K562 (cell line): ENCODE data around the gene DHRS4L2. TPM values are rescaled to one million over a fixed set of nuclear protein-coding genes. Genes with fewer than 3 reads are reported as not detected.
A peak's percentile ranks its signal among the peaks of the same experiment; 100 is the strongest.

Experiments
- DDX20 ChIP-seq: fragments of 450-650 bp; IDR thresholded peaks from 2 replicates; pipeline ENCODE4 v1.6.1; 2016; ENCODE audit warnings: missing genetic modification characterization, low read depth, mild to moderate bottlenecking, missing compliant biosample characterization, moderate library complexity
- IRF2 ChIP-seq: sonication (generic); formaldehyde crosslinking; IDR thresholded peaks from 2 replicates; pipeline ENCODE4 v1.8.1; 2022; ENCODE audit warnings: mild to moderate bottlenecking, missing genetic modification reagents
- MECOM ChIP-seq: fragments of 250-450 bp; sonication (Bioruptor Pico); IDR thresholded peaks from 2 replicates; pipeline ENCODE4 v1.8.0; 2022; ENCODE audit warnings: inconsistent platforms
- NCOA2 ChIP-seq, 2 experiments: fragments of 450-650 bp; IDR thresholded peaks; 2 replicates each; pipeline ENCODE4 v1.6.1; 2018; ENCODE audit warnings: mild to moderate bottlenecking in 2 of 2, moderate library complexity in 1 of 2; ENCODE audit not compliant: partially characterized antibody in 2 of 2
- NCOR1 ChIP-seq: fragments of 450-650 bp; IDR thresholded peaks from 2 replicates; pipeline ENCODE4 v1.6.1; 2016; ENCODE audit warnings: mild to moderate bottlenecking, moderate library complexity
- NFATC3 ChIP-seq: fragments of 450-650 bp; IDR thresholded peaks from 2 replicates; pipeline ENCODE4 v1.6.1; 2017; ENCODE audit warnings: mild to moderate bottlenecking
- NFE2L1 ChIP-seq: fragments of 450-650 bp; IDR thresholded peaks from 2 replicates; pipeline ENCODE4 v1.6.1; 2016; ENCODE audit warnings: missing genetic modification characterization, low read depth, mild to moderate bottlenecking, missing compliant biosample characterization, moderate library complexity, borderline replicate concordance
- RBM15 ChIP-seq: fragments of 200-400 bp; formaldehyde crosslinking; IDR thresholded peaks from 2 replicates; pipeline ENCODE4 v1.6.1; 2018; ENCODE audit warnings: mild to moderate bottlenecking, low read length, moderate library complexity; ENCODE audit not compliant: insufficient read depth
- SP1 ChIP-seq: sonication (generic); formaldehyde crosslinking; IDR thresholded peaks from 2 replicates; pipeline ENCODE4 v1.8.1; 2022; ENCODE audit warnings: mild to moderate bottlenecking, missing genetic modification reagents
- TAF1 ChIP-seq: IDR thresholded peaks from 2 replicates; pipeline ENCODE4 v1.6.1; 2011; ENCODE audit warnings: mild to moderate bottlenecking, low read length, moderate library complexity; ENCODE audit not compliant: insufficient read depth, control insufficient read depth, severe bottlenecking; ENCODE audit errors: extremely low read depth
- TEAD4 ChIP-seq, 2 experiments: sonication (generic) in 1 of 2; formaldehyde crosslinking in 1 of 2; IDR thresholded peaks; 2 replicates each; pipeline versions ENCODE4 v1.6.1 to v1.8.0; 2012 to 2022; ENCODE audit warnings: borderline replicate concordance in 1 of 2, inconsistent platforms in 1 of 2, low read length in 1 of 2, mild to moderate bottlenecking in 1 of 2, missing genetic modification reagents in 1 of 2
- ZBTB11 ChIP-seq, 3 experiments: fragments of 200-800 bp in 1 of 3; fragments of 250-450 bp in 1 of 3; fragments of 450-650 bp in 1 of 3; sonication (Bioruptor Pico) in 1 of 3; sonication (Bioruptor generic) in 1 of 3; formaldehyde crosslinking in 1 of 3; IDR thresholded peaks; 2 replicates each; pipeline versions ENCODE4 v1.6.1 to v1.8.0; 2016 to 2022; ENCODE audit warnings: mild to moderate bottlenecking in 2 of 3, missing genetic modification characterization in 2 of 3, missing compliant biosample characterization in 1 of 3, moderate library complexity in 1 of 3
- ZNF263 ChIP-seq: sonication (generic); formaldehyde crosslinking; IDR thresholded peaks from 2 replicates; pipeline ENCODE4 v1.8.0; 2022; ENCODE audit warnings: mild to moderate bottlenecking, missing genetic modification reagents, borderline replicate concordance
- ZNF384 ChIP-seq: IDR thresholded peaks from 2 replicates; pipeline ENCODE4 v1.6.1; 2012; ENCODE audit warnings: low read depth, low read length, improper control_type of control experiment
- ZNF57 ChIP-seq: fragments of 450-650 bp; formaldehyde crosslinking; IDR thresholded peaks from 2 replicates; pipeline ENCODE4 v1.4.0; 2020; ENCODE audit warnings: mild to moderate bottlenecking, moderate library complexity
- ZNF589 ChIP-seq: fragments of 200-800 bp; sonication (Bioruptor generic); IDR thresholded peaks from 2 replicates; pipeline ENCODE4 v1.6.1; 2016; ENCODE audit warnings: low read depth, missing genetic modification characterization, missing compliant biosample characterization
- polyA plus RNA-seq, 8 experiments: library from polyadenylated mRNA; depleted of rRNA in 4 of 8; stranded (reverse) in 5 of 8; unstranded in 3 of 8; fragments of >200 nt; fragmentation: Nextera tagmentation in 2 of 8; fragmentation: Illumina TruSeq in 1 of 8; extraction: Ambion mirVana in 2 of 8; extraction: Trizol in 1 of 8; gene quantifications; 2 replicates each; pipeline versions ENCODE4 v1.2.1 to v1.2.3, GENCODE V29; 2011 to 2014; ENCODE audit warnings: inconsistent platforms in 1 of 8, missing spikeins in 1 of 8
- total RNA-seq, 7 experiments: library from RNA; depleted of rRNA in 6 of 7; stranded (reverse); fragments of >200 nt in 6 of 7; fragmentation: Illumina TruSeq in 2 of 7; extraction: Trizol in 2 of 7; gene quantifications; 2 replicates each; pipeline versions ENCODE4 v1.2.1 to v1.2.3, GENCODE V29; 2011 to 2021; ENCODE audit warnings: low replicate concordance in 1 of 7
- TF ChIP-seq, protein P1 (sequence below), 2 experiments: fragments of 450-650 bp; IDR thresholded peaks; 2 replicates each; pipeline ENCODE4 v1.6.1; 2016

The DHRS4L2 gene
- total and polyA plus RNA-seq, 9 of the 15 experiments (the other 6 are each of a cell fraction or from before 2014, with no cell fraction given): 2.3 to 13.7 (median 8.1) TPM

DNA sequence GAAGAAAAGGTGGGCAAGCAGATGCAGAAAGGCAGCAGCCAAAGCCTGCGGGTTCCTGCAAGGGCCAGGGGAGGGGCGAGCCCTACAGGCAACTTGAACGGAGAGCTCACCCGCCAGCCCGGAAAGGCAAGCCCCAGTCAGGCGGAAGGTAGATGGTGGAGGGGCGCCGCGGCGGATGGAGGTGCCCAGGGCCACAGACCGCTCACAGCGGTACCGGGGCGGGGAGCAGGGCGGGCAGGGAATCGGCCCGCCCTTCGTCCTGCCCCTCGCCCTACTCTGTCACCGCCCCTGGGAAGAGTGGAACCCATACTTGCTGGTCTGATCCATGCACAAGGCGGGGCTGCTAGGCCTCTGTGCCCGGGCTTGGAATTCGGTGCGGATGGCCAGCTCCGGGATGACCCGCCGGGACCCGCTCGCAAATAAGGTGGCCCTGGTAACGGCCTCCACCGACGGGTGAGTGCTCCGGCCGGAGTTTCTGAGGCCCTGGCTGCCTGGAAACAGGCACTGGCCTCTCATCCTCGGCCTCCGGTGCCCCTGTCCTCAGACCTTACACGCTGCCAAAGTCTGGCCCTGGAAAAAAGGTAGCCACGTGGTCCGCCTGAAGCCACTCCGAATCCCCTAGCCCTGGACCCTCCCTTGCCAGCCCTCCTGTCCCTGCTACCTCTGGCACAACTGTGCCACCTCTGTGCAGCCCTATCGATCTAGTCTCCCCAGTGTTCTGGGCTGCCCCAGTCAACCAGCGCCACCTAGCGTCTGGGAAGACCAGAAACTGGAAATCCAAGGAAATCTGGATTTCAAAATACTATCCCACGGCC lies 35.1 kb upstream of the DHRS4L2 start, which contains the start of gene DHRS4 (continued):
- TF ChIP-seq NFATC3 (no peak), ZNF384 (no peak), TAF1 (peak; percentile 34), NCOR1 (no peak), DDX20 (tag) (no peak), RBM15 (no peak), SP1 (CRISPR knock-in tag) (0 out of 2 replicates have a peak, but pooled peaks have one; percentile 31), ZNF263 (CRISPR knock-in tag) (no peak), ZNF57 (no peak), MECOM (CRISPR knock-in tag) (no peak), NFE2L1 (no peak), IRF2 (CRISPR knock-in tag) (no peak), TEAD4 (IDR thresholded peaks at IDR 0.05; ENCODE audit: low read length) (no peak), TEAD4 (CRISPR knock-in tag; IDR thresholded peaks at IDR 0.05; ENCODE audit: borderline replicate concordance) (no peak), NCOA2 (IDR thresholded peaks at IDR 0.05; ENCODE audit: partially characterized antibody in 2 of 2) (no peak), ZNF589 (CRISPR knock-in tag) (no peak), ZBTB11 (CRISPR knock-in tag; IDR thresholded peaks at IDR 0.05) (no peak)
- TF ChIP-seq, protein P1, sequence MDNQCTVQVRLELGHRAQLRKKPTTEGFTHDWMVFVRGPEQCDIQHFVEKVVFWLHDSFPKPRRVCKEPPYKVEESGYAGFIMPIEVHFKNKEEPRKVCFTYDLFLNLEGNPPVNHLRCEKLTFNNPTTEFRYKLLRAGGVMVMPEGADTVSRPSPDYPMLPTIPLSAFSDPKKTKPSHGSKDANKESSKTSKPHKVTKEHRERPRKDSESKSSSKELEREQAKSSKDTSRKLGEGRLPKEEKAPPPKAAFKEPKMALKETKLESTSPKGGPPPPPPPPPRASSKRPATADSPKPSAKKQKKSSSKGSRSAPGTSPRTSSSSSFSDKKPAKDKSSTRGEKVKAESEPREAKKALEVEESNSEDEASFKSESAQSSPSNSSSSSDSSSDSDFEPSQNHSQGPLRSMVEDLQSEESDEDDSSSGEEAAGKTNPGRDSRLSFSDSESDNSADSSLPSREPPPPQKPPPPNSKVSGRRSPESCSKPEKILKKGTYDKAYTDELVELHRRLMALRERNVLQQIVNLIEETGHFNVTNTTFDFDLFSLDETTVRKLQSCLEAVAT (IDR thresholded peaks at IDR 0.05): no peak
